ENCODE measurements around the gene LRRTM2.

Gene LRRTM2

GRCh38 chr5:138883211-138883610, 8.1 kb upstream of the LRRTM2 start:
- DNase-seq (ENCODE audit: low read depth), result no peak

GRCh38 chr5:138878437-138879235, 3.5 kb upstream of the LRRTM2 start:
- no peak for DNase-seq (ENCODE audit: low read depth)

DNA sequence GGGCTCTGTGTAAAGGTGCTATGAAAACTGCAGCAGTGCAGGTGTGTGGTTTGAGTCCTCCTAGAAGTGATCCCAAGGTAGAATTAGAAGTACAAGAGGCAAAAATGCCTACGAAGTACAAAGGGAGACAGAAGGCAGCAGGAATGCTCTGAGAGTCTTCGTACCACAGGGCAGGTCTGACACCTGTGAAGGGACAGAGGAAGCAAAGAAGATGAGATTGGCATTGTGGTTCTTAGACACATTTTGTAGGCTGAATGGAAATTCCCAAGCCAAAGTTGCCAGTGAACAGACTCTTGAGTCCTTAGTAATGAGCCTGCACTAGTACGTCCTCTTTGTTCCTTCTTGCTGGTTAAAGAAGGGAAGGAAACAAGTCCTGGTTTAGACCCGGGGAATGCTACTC, 1.7 kb upstream of the LRRTM2 start:
- DNase-seq (ENCODE audit: low read depth), result no peak

- DNase-seq (ENCODE audit: low read depth), result no peak
These were observed 811 bp upstream of the LRRTM2 start for GRCh38 chr5:138875946-138876345.

DNA sequence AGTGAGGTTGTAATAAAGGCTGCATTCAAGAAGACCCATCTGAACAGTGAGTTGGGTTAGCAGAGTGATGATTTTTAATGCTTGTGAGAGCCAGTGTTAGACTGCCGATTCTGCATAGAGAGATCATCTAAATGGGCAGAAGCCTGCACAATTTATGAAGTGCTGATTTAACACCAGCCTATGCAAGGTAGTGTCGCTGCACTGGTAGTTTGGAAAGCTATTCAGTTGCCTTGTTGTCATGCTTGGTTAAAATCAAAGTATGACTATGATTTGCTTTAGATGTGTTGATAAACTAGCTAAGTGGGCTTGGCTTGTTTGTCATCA, 379 bp upstream of the LRRTM2 start:
- DNase-seq (ENCODE audit: low read depth), result no peak

DNA sequence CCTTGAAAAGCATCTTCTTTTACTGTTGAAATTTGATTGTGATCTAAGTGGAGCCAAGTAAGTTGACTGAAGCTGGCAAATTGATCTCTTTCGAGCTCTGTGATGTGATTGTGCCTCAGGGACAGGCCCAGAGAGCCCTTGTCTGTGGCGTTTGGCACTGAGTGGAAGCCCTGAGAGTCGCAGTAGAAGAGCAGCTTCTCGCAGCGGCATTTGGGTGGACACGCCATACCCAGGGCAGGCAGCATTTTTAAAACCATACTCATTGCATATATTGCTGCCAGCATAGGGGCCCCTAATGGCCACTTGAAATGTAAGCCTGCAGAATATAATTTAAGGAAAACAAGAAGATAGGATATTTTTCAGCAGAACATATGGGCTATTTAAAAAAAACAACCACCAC, 894 bp downstream of the LRRTM2 start:
- DNase-seq (ENCODE audit: low read depth), result no peak

DNA sequence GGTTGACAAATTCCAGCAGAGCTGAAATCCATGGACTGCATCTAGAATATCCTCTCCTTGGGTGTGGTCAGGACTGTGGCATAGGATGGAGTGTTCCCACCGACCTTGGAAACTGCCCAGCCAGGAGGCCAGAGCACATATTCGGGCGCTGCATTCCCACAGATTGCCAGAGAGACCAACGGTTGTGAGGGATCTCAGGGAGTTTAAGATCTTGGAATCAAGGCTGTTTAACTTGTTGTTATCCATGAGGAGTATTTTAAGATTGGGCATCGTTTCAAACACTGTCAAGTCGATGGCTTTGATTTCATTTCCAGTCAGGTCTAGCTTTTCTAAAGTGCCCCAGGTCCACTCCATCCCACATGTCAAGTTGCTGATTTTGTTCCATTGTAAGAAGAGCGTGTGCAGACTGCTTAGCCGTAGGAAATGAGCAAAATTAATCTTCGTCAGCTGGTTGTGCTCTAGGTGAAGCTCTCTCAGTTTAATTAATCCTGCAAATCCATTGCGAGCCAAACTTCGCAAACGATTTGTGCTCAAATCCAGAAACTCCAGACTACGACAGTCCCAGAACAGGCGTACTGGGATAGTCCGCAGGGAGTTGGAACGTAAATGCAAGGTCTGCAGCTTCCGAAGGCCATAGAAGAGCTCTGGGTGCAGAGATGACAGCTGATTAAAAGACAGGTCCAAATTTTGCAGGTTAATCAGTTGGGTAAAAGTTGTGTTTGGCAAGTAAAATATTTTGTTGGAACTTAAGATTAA, 1.5 kb downstream of the LRRTM2 start:
- no peak for DNase-seq (ENCODE audit: low read depth)

- DNase-seq (ENCODE audit: low read depth), result no peak
These were observed 2.2 kb downstream of the LRRTM2 start for GRCh38 chr5:138872841-138873465.

DNA sequence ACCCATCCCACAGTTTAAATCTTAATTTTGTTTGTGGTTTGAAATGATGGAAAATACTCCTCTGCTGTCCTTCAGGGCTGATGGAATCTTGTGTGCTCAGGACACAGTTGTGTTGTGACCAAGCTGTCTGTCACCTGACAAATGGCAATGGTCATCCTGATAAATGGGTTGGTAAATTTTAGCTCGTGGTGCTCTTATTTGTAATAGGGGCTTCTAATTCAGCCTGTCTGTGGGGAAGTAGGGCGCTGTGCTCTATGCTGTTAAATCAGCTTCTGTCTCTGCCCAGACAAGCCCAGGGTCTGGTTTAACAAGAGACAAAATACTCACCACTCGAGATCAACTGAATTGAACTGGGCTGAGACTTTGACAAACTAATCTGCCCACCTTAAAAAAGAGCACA, 4.5 kb downstream of the LRRTM2 start:
- DNase-seq (ENCODE audit: low read depth), result no peak

GRCh38 chr5:138869763-138870500, 5.2 kb downstream of the LRRTM2 start:
- no peak for DNase-seq (ENCODE audit: low read depth)

DNA sequence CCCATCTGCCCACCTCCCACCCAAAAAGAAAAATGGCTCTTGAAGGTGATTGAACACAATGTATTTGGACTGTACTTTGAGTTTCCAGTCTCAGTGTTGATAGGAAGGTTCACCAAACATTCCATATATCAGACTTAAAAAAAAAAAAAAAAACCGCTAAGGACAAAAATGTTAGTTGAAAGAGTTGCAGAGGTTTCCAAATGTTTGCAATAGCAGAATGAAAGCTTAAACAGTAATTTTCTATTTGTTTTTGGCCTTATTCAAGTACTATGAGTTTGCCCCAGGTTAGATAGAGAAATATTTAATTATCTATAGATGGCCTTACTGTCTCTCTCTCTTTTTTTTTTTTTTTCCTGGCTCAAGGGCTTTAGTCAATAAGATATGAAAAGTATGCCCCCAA, 6.1 kb downstream of the LRRTM2 start:
- no peak for DNase-seq (ENCODE audit: low read depth)

DNA sequence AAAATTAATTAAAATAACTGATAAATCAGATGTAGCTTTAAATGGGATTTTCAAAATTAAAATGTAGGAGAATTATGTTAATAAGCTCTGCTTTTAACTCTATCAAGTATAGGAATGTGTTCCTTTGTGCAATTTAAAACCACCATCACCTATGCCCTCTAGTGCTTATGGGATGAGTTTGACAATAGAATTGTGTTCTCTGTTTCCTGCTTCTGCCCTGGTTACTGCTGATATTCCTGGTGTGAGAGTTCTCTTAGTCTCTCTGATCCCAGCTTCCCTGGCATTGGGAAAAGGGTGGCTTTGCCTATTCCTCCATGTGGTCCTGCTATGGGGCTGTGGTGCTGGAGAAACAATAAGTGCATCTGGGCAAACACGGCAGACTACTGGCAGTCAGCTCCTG, 8.1 kb downstream of the LRRTM2 start:
- DNase-seq (ENCODE audit: low read depth), result no peak

DNA sequence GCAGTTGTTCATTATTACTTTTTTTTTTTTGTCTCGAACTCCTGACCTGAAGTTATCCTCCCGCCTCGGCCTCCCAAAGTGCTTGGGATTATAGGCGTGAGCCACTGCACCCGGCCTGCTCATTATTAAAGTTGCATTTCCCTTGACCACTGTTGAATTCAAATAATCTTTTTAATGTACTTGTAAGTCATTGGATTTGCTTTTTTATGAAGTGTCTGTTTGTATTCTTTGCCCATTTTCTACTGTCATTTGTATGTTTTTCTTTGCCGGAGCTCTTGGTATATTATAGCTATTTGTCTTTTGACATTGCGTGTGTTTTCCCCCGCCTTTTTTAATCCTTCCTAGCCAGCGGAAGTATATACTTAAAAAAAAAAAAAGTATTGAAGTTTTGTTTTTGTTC, 22.0 kb downstream of the LRRTM2 start:
- DNase-seq (ENCODE audit: low read depth), result no peak

DNA sequence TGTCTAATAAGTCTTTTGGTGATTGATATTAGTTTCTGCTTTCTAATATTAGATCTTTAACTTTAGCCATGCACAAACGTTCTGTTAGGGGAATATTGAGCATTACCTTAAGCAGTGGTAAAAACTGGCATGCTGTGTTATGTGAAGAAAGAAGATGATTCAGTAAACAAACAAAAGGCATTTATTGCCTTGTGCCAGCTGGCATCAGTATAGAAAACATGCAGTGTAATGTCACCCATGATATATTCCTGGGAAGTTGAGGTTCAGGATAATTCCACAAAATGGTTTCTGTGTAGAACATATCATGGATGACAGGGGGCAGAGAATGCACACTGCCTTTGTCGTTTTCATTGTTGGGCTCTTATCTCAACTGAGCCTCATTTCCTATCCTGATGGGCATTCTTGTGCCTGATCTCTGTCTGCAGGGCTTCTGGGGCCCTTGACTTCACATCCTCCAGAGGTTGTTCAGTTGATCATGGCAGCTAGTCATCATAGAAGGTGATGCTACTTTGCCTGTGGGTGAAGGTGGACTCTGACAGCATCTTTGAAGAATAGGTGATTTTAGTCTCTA, 24.2 kb downstream of the LRRTM2 start:
- DNase-seq (ENCODE audit: low read depth), result no peak

DNA sequence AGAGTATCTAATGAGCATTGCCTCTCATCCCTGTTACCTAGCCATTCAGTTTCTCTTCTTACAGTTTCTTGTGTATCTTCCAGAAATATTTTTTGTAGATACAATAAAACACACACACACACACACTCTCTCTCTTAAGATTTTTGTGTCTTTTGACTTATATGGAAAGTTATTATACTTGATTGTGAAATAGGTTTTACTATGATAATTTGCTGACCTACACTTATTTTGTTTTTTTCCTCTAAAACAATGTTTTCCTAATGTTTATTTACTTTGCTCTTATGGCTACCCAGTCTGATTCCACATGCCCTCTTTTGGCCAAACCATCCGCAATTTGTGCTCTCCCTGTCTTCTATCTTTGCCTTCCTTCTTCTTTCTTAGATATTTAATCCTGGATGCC, 25.3 kb downstream of the LRRTM2 start:
- no peak for DNase-seq (ENCODE audit: low read depth)

DNA sequence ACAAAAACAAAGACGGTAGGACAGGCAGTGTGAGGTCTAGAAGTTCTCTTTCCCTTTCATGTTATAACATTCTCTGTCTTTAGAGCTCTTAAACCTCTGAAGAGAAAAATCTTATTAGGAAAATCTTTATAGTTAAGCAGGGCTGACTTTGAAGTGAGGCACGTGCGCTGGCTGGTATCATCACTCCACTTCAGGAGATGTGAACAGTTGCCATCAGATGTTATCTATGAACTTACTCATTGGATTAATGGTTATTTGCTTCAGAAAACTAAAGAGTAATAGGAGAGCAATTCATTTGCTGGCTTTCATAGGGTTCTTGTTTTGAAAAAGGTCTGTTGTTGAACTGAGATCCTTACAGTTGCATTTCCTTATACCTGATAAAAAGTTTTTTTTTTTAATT, 25.7 kb downstream of the LRRTM2 start:
- no peak for DNase-seq (ENCODE audit: low read depth)

DNA sequence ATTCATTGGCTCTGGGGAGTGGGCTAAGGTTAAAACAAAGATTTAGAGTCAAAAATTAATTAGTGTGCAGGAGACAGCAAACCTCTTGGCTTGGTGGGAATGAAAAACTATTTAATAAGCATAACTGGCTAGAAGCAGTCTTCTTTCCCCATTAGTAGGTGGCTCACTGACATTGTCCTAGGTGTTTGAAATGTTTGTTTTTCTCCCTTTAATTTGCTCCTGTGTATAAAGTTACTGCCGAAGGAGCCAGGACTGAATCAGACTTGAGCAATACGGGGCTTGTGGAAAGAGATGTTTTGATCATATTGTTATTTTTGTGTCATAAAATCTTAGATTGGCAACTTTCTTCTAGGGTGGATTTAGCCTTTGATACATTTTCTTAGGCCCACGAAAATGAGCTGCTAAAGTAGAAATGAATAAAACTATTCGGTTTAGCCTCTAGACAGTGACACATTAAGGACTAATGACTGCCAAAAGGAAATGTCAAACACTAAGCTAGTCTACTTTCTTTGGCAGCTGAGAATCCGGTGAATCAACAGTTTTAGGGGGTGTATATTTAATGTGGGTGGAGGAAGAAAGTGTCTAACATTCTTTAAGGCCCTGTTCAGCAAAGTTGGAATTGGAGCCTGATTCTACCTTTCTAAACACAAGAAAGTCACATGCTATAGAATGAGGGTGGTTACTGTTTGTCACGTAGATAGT, 30.2 kb downstream of the LRRTM2 start:
- DNase-seq (ENCODE audit: low read depth), result no peak

DNA sequence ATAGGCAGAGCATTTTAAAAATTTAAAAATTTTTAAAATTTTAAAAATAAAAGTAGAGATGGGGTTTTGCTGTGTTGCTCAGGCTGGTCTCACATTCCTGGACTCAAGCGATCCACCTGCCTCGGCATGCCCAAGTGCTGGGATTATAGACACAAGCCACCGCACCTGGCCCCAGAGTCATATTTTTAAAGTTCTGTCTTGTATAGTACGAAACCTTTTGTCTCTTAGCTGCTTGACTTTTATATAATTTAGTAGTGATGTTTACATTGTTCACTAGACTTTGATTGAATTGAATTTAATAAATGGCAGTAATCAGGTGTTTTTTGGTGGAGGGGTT, 31.0 kb downstream of the LRRTM2 start:
- no peak for DNase-seq (ENCODE audit: low read depth)

- no peak for DNase-seq (ENCODE audit: low read depth)
These were observed 31.6 kb downstream of the LRRTM2 start for GRCh38 chr5:138843316-138844124.

DNA sequence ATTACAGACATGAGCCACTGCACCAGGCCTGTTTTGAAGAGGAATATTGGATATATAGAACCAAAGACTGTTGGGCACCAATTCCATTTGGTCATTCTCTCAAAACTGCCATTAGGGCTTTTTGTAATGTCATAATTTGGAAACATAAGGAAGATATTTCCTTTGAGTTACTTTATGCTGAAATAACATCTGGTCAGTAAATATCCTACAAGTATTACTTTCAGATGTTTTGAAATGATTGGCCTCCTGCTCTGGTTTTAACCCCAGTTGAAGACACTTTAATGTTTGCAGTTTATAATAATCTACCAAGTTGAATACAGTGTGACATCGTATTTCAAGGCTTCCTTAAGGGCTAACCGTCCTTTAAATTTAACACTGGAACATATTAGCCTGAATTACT, 33.6 kb downstream of the LRRTM2 start:
- no peak for DNase-seq (ENCODE audit: low read depth)

- DNase-seq (ENCODE audit: low read depth), result no peak
These were observed 35.0 kb downstream of the LRRTM2 start for GRCh38 chr5:138840103-138840502.

Data from stimulated activated CD8-positive, alpha-beta memory T cell treated with anti-CD3 and anti-CD28 coated beads, Interleukin-15, amount 100 ng/mL, for 24 hours (primary cell).